Left ventricle myocardium superior (tissue), 1 donor: ENCODE results near the gene PUSL1. TPM values are rescaled to one million over a fixed set of nuclear protein-coding genes. Genes with fewer than 3 reads are reported as not detected.

ENCODE experiments used
- ATAC-seq: fragments of 200-7000 bp; cut with Tn5 transposase; one replicate; pipeline ENCODE4 v1.9.1; 2020; ENCODE audit warnings: mild to moderate bottlenecking, moderate library complexity
- DNase-seq: peaks from one replicate; pipeline ENCODE4 v3.0.0-alpha.2; 2020
- intact Hi-C: fragments of 100-400 bp; cut with micrococcal nuclease; formaldehyde crosslinking; loops from one replicate; pipeline ENCODE4 v1.11.0; 2022
- total RNA-seq: library from RNA; stranded (reverse); fragmentation: NEBNext Ultra II Directional; extraction: Animal tissue kit (Norgen Biotek cat#: 25700); gene quantifications from one replicate; pipeline ENCODE4 v1.2.1, GENCODE V29; 2021
- donor health status: DM: no; HTN: yes; CAD: no; lungs with severe emphysema.

PUSL1 gene
- total RNA-seq, 1 donor from 2014 or later, result 11.1 TPM

- peak; percentile 85 for DNase-seq
- ATAC-seq, result peak; percentile 18
- intact Hi-C loops, result no loop called here
Measured at GRCh38 chr1:1304331-1305299, 3.8 kb upstream of the PUSL1 start.

GRCh38 chr1:1305300-1306069 is 2.9 kb upstream of the PUSL1 start:
- DNase-seq, result peak; percentile 83
- peak; percentile 24 for ATAC-seq
- intact Hi-C loops, result no loop called here

- ATAC-seq (no peak), DNase-seq (no peak)
- intact Hi-C loops, result no loop called here
Measured at GRCh38 chr1:1306070-1306660, 2.2 kb upstream of the PUSL1 start.

GRCh38 chr1:1306661-1307260 is 1.6 kb upstream of the PUSL1 start:
- DNase-seq (no peak), ATAC-seq (no peak)
- intact Hi-C loops, result no loop called here

- intact Hi-C loops, result no loop called here
- peak; percentile 80 for DNase-seq
- peak; percentile 1 for ATAC-seq
Measured at GRCh38 chr1:1307261-1307922, 1.0 kb upstream of the PUSL1 start.

GRCh38 chr1:1308756-1309250 is 406 bp downstream of the PUSL1 start:
- intact Hi-C loops, result no loop called here
- ATAC-seq (peak; percentile 0), DNase-seq (peak; percentile 68)

- intact Hi-C loops, result no loop called here
- ATAC-seq (no peak), DNase-seq (no peak)
Measured at GRCh38 chr1:1309251-1310108, 1.1 kb downstream of the PUSL1 start.

GRCh38 chr1:1310109-1310385 is 1.6 kb downstream of the PUSL1 start:
- ATAC-seq (no peak), DNase-seq (no peak)
- intact Hi-C loops, result no loop called here

- ATAC-seq, result no peak
- intact Hi-C loops, result no loop called here
- DNase-seq, result no peak
Measured at GRCh38 chr1:1310476-1311053, 2.2 kb downstream of the PUSL1 start.

- ATAC-seq (no peak), DNase-seq (no peak)
- intact Hi-C loops, result no loop called here
Measured at GRCh38 chr1:1311107-1312104, 3.0 kb downstream of the PUSL1 start.

GRCh38 chr1:1312450-1313314 is 4.3 kb downstream of the PUSL1 start:
- intact Hi-C loops, result no loop called here
- DNase-seq, result no peak
- no peak for ATAC-seq

GRCh38 chr1:1313500-1314236 is 5.3 kb downstream of the PUSL1 start:
- DNase-seq (no peak), ATAC-seq (no peak)
- intact Hi-C loops, result no loop called here

- intact Hi-C loops, result no loop called here
- no peak for ATAC-seq
Measured at GRCh38 chr1:1314237-1314586, 5.8 kb downstream of the PUSL1 start.

GRCh38 chr1:1314678-1315335 is 6.4 kb downstream of the PUSL1 start:
- intact Hi-C loops, result no loop called here
- DNase-seq, result no peak
- no peak for ATAC-seq

More at GRCh38 chr1:1314237-1314586, 5.8 kb downstream of the PUSL1 start:
- no peak for DNase-seq
